GM19395 (cell line): ENCODE data around the gene STX1B.
"Not testable (repeated sequence)": the region's sequence is repeated elsewhere in the genome, so short reads cannot be mapped to it uniquely, and the experiment has no call there.

Experiments
- ATAC-seq: cut with Tn5 transposase; IDR thresholded peaks from one replicate; pipeline ENCODE4 v1.9.1; 2021; ENCODE audit warnings: mild to moderate bottlenecking, moderate library complexity; ENCODE audit not compliant: unreplicated experiment

STX1B gene

GRCh38 chr16:31016018-31016417 lies 5.6 kb upstream of the STX1B start:
- ATAC-seq: no peak

GRCh38 chr16:31013292-31013691 lies 2.9 kb upstream of the STX1B start:
- not testable (repeated sequence) for ATAC-seq

- ATAC-seq: not testable (repeated sequence)
Measured at GRCh38 chr16:31011815-31012214, 1.4 kb upstream of the STX1B start.

- no peak for ATAC-seq
Measured at GRCh38 chr16:31009894-31010584, 399 bp downstream of the STX1B start.

GRCh38 chr16:31009120-31009519 lies 1.3 kb downstream of the STX1B start:
- no peak for ATAC-seq

GRCh38 chr16:31008551-31008950 lies 1.9 kb downstream of the STX1B start:
- no peak for ATAC-seq

GRCh38 chr16:31008149-31008548 lies 2.3 kb downstream of the STX1B start:
- ATAC-seq: no peak

- no peak for ATAC-seq
Measured at GRCh38 chr16:31007684-31008083, 2.8 kb downstream of the STX1B start.

GRCh38 chr16:31006589-31006988 lies 3.8 kb downstream of the STX1B start:
- ATAC-seq: no peak

GRCh38 chr16:31006086-31006385 lies 4.4 kb downstream of the STX1B start:
- no peak for ATAC-seq

GRCh38 chr16:31005350-31006085 lies 4.9 kb downstream of the STX1B start:
- no peak for ATAC-seq

GRCh38 chr16:31004658-31005057 lies 5.8 kb downstream of the STX1B start:
- no peak for ATAC-seq

- ATAC-seq: no peak
Measured at GRCh38 chr16:31003744-31004143, 6.7 kb downstream of the STX1B start.

GRCh38 chr16:31002862-31003341 lies 7.5 kb downstream of the STX1B start:
- ATAC-seq: no peak

GRCh38 chr16:31002250-31002700 lies 8.2 kb downstream of the STX1B start:
- no peak for ATAC-seq

- no peak for ATAC-seq
Measured at GRCh38 chr16:31001507-31002249, 8.8 kb downstream of the STX1B start.

- no peak for ATAC-seq
Measured at GRCh38 chr16:31000671-31001382, 9.6 kb downstream of the STX1B start.

GRCh38 chr16:30998852-30999761 lies 11.3 kb downstream of the STX1B start:
- ATAC-seq: no peak

GRCh38 chr16:30997725-30998711 lies 12.4 kb downstream of the STX1B start:
- ATAC-seq: no peak
